H1 (cell line): ENCODE data around the gene CRHR2. TPM values are rescaled to one million over a fixed set of nuclear protein-coding genes. Genes with fewer than 3 reads are reported as not detected.

Experiments used
- CTCF ChIA-PET: fragments of 300-600 bp; sonication (Branson Sonifier 250); formaldehyde crosslinking; loops from one replicate; lab custom pipeline; 2021; ENCODE audit not compliant: partially characterized antibody; lab: Charles Lee
- POLR2A ChIA-PET: fragments of 300-600 bp; sonication (Branson Sonifier 250); formaldehyde crosslinking; loops from one replicate; lab custom pipeline; 2021; ENCODE audit warnings: inconsistent platforms; ENCODE audit not compliant: partially characterized antibody; lab: Charles Lee
- DNase-seq, 2 experiments: peaks; one replicate each; pipeline versions ENCODE4 v3.0.0 to v3.0.0-alpha.2; 2010 to 2022; ENCODE audit warnings: low spot score in 2 of 2, low read depth in 1 of 2, mixed read lengths in 1 of 2
- FAIRE-seq: peaks from 2 replicates; lab custom pipeline; 2011; peaks lifted over from hg19 to GRCh38; lab: Jason Lieb, UNC
- H2AFZ ChIP-seq: 2 replicates; pipeline ENCODE4 v1.8.1; 2012; ENCODE audit warnings: low read length, inconsistent platforms
- H2AK5ac ChIP-seq: 2 replicates; pipeline ENCODE4 v1.6.1; 2013; ENCODE audit warnings: low read depth, low read length
- H2BK120ac ChIP-seq: replicated peaks from 2 replicates; pipeline ENCODE3; 2013; ENCODE audit warnings: low read depth, low read length, inconsistent platforms
- H2BK12ac ChIP-seq: 2 replicates; pipeline ENCODE4 v1.6.1; 2013; ENCODE audit warnings: low read depth, low read length
- H2BK15ac ChIP-seq: 2 replicates; pipeline ENCODE4 v1.6.1; 2013; ENCODE audit warnings: low read length
- H2BK20ac ChIP-seq: 2 replicates; pipeline ENCODE4 v1.6.1; 2013; ENCODE audit warnings: low read length
- H2BK5ac ChIP-seq: 2 replicates; pipeline ENCODE4 v1.6.1; 2013; ENCODE audit warnings: low read depth, low read length
- H3K14ac ChIP-seq: 2 replicates; pipeline ENCODE4 v1.6.1; 2013; ENCODE audit warnings: inconsistent platforms; ENCODE audit not compliant: insufficient read length
- H3K18ac ChIP-seq: 2 replicates; pipeline ENCODE4 v1.6.1; 2013; ENCODE audit warnings: low read length; ENCODE audit errors: extremely low read depth
- H3K23ac ChIP-seq: 2 replicates; pipeline ENCODE4 v1.6.1; 2013; ENCODE audit warnings: inconsistent platforms; ENCODE audit not compliant: insufficient read length
- H3K23me2 ChIP-seq: 2 replicates; pipeline ENCODE4 v1.6.1; 2013; ENCODE audit warnings: low read depth, low read length
- H3K27ac ChIP-seq: 2 replicates; pipeline ENCODE4 v1.6.1; 2011; ENCODE audit warnings: low read depth, low read length, inconsistent platforms
- H3K27me3 ChIP-seq, 4 experiments: replicated peaks in 1 of 4; 1 replicate in 1 of 4; 2 replicates in 3 of 4; pipeline versions ENCODE4 v1.6.1 to v1.8.1; 2011 to 2013; ENCODE audit warnings: low read length in 3 of 4, mild to moderate bottlenecking in 3 of 4, inconsistent platforms in 2 of 4, mixed read lengths in 2 of 4, moderate library complexity in 1 of 4; ENCODE audit not compliant: control insufficient read depth in 3 of 4, insufficient read depth in 3 of 4; ENCODE audit errors: extremely low read depth in 1 of 4
- H3K36me3 ChIP-seq, 4 experiments: 2 replicates each; pipeline versions ENCODE4 v1.6.1 to v1.8.1; 2011 to 2013; ENCODE audit warnings: mild to moderate bottlenecking in 4 of 4, low read length in 3 of 4, moderate library complexity in 2 of 4, control low read depth in 1 of 4, inconsistent platforms in 1 of 4; ENCODE audit not compliant: insufficient read depth in 4 of 4, control insufficient read depth in 2 of 4
- H3K4ac ChIP-seq: replicated peaks from 2 replicates; pipeline ENCODE3; 2013; ENCODE audit warnings: low read length, low read depth, mixed read lengths, inconsistent platforms; ENCODE audit not compliant: insufficient read length
- H3K4me1 ChIP-seq, 4 experiments: replicated peaks in 1 of 4; 1 replicate in 1 of 4; 2 replicates in 3 of 4; pipeline versions ENCODE4 v1.6.1 to v1.8.1; 2011 to 2013; ENCODE audit warnings: low read length in 3 of 4, inconsistent platforms in 2 of 4, mixed read lengths in 1 of 4; ENCODE audit not compliant: insufficient read depth in 4 of 4, control insufficient read depth in 3 of 4
- H3K4me2 ChIP-seq, 2 experiments: 2 replicates each; pipeline versions ENCODE4 v1.6.1 to v1.8.1; 2011 to 2013; ENCODE audit warnings: low read depth in 2 of 2, low read length in 2 of 2, control low read depth in 1 of 2, inconsistent platforms in 1 of 2, mild to moderate bottlenecking in 1 of 2; ENCODE audit not compliant: insufficient read depth in 1 of 2
- H3K4me3 ChIP-seq, 4 experiments: fragments of 200-600, 300-600 bp in 1 of 4; sonication (generic), shearing (Covaris generic), sonication (Bioruptor Twin) in 1 of 4; 2 replicates each; pipeline versions ENCODE4 v1.5.1 to v1.8.1; 2011 to 2016; ENCODE audit warnings: low read length in 4 of 4, low read depth in 3 of 4, control low read depth in 2 of 4, inconsistent platforms in 2 of 4, mild to moderate bottlenecking in 2 of 4, mixed read lengths in 1 of 4, moderate library complexity in 1 of 4; ENCODE audit not compliant: insufficient read depth in 2 of 4; ENCODE audit errors: extremely low read depth in 1 of 4
- H3K56ac ChIP-seq: replicated peaks from 2 replicates; pipeline ENCODE3; 2013; ENCODE audit warnings: low read depth, mild to moderate bottlenecking, mixed read lengths, low read length, inconsistent platforms; ENCODE audit not compliant: insufficient read length
- H3K79me1 ChIP-seq: 2 replicates; pipeline ENCODE4 v1.6.1; 2013; ENCODE audit warnings: low read depth, low read length, control low read depth
- H3K79me2 ChIP-seq, 2 experiments: 2 replicates each; pipeline versions ENCODE4 v1.6.1 to v1.8.1; 2012 to 2013; ENCODE audit warnings: low read length in 2 of 2, mild to moderate bottlenecking in 2 of 2, inconsistent platforms in 1 of 2; ENCODE audit not compliant: insufficient read depth in 2 of 2, control insufficient read depth in 1 of 2
- H3K9ac ChIP-seq, 4 experiments: replicated peaks in 1 of 4; 1 replicate in 1 of 4; 2 replicates in 3 of 4; pipeline versions ENCODE4 v1.6.1 to v1.8.1; 2011 to 2013; ENCODE audit warnings: low read depth in 3 of 4, low read length in 3 of 4, control low read depth in 2 of 4, mild to moderate bottlenecking in 2 of 4, moderate library complexity in 2 of 4, inconsistent platforms in 1 of 4; ENCODE audit errors: extremely low read depth in 1 of 4
- H3K9me3 ChIP-seq, 2 experiments: 2 replicates each; pipeline versions ENCODE4 v1.6.1 to v1.8.1; 2012 to 2013; ENCODE audit warnings: mild to moderate bottlenecking in 2 of 2, moderate library complexity in 2 of 2, control low read depth in 1 of 2, inconsistent platforms in 1 of 2, low read depth in 1 of 2, low read length in 1 of 2, mixed read lengths in 1 of 2; ENCODE audit not compliant: insufficient read depth in 2 of 2
- H4K20me1 ChIP-seq, 2 experiments: replicated peaks in 1 of 2; 2 replicates each; pipeline versions ENCODE3 to v1.8.1; 2011 to 2013; ENCODE audit warnings: inconsistent platforms in 2 of 2, low read length in 2 of 2, mild to moderate bottlenecking in 1 of 2; ENCODE audit not compliant: insufficient read depth in 2 of 2, control insufficient read depth in 1 of 2
- H4K5ac ChIP-seq: 2 replicates; pipeline ENCODE4 v1.6.1; 2013; ENCODE audit warnings: low read length, low read depth, mixed read lengths, inconsistent platforms; ENCODE audit not compliant: insufficient read length
- H4K8ac ChIP-seq: 2 replicates; pipeline ENCODE4 v1.8.0; 2013; ENCODE audit warnings: mild to moderate bottlenecking, moderate library complexity, low read length, inconsistent platforms; ENCODE audit not compliant: insufficient read depth; ENCODE audit errors: extremely low read depth
- H4K91ac ChIP-seq: replicated peaks from 2 replicates; pipeline ENCODE3; 2013; ENCODE audit warnings: low read length, mixed read lengths, inconsistent platforms; ENCODE audit not compliant: insufficient read length
- EGR1 ChIP-seq: IDR thresholded peaks from 2 replicates; pipeline ENCODE4 v1.6.1; 2011; ENCODE audit warnings: low read depth, low read length, borderline replicate concordance
- KDM1A ChIP-seq: fragments of 200-600, 300-600 bp; sonication (generic); IDR thresholded peaks from 2 replicates; pipeline ENCODE4 v1.7.1; 2016; ENCODE audit warnings: mild to moderate bottlenecking, low read length, borderline replicate concordance
- KDM5A ChIP-seq: fragments of 200-600 bp; IDR thresholded peaks from 2 replicates; pipeline ENCODE4 v1.7.1; 2012; ENCODE audit warnings: mild to moderate bottlenecking, low read length, inconsistent platforms, mixed read lengths
- RXRA ChIP-seq: IDR thresholded peaks from 2 replicates; pipeline ENCODE4 v1.6.1; 2011; ENCODE audit warnings: low read depth, mild to moderate bottlenecking, low read length, moderate library complexity; ENCODE audit not compliant: insufficient read depth
- TAF1 ChIP-seq: IDR thresholded peaks from 2 replicates; pipeline ENCODE4 v1.6.1; 2011; ENCODE audit warnings: mild to moderate bottlenecking, low read depth, low read length
- WGBS, 2 experiments: shearing (Covaris generic) in 1 of 2; methylation state at CpG; one replicate each; pipeline versions ENCODE4 v1.1.6 to v1.1.7; 2013 to 2015; ENCODE audit warnings: low lambda C conversion rate in 2 of 2, mixed read lengths in 2 of 2, inconsistent platforms in 1 of 2, low coverage in 1 of 2, missing lambda C conversion rate in 1 of 2; ENCODE audit not compliant: insufficient replicate concordance in 2 of 2, insufficient coverage in 1 of 2, insufficient read length in 1 of 2; ENCODE audit errors: extremely low coverage in 1 of 2, missing lambda C conversion rate in 1 of 2; 5-methylcytosine and 5-hydroxymethylcytosine counted together
- polyA plus RNA-seq, 7 experiments: library from polyadenylated mRNA; depleted of rRNA in 3 of 7; stranded (reverse) in 5 of 7; unstranded in 2 of 7; fragments of >200 nt in 5 of 7; fragments of 200-250 nt in 2 of 7; gene quantifications; 1 replicate in 5 of 7; 2 replicates in 1 of 7; 4 replicates in 1 of 7; pipeline versions ENCODE4 v1.2.1 to v1.2.3, GENCODE V29; 2011 to 2013; ENCODE audit warnings: missing spikeins in 2 of 7, mixed read lengths in 2 of 7
- total RNA-seq: library from RNA; stranded (reverse); fragmentation: NEBNext Ultra II Directional; extraction: Animal tissue kit (Norgen Biotek cat#: 25700); gene quantifications from 2 replicates; pipeline ENCODE4 v1.2.1, GENCODE V29; 2021
- TF ChIP-seq, protein P1 (sequence below): IDR thresholded peaks from 2 replicates; pipeline ENCODE4 v1.6.1; 2012; ENCODE audit warnings: low read length, inconsistent platforms
- TF ChIP-seq, protein P2 (sequence below): IDR thresholded peaks from 2 replicates; pipeline ENCODE4 v1.6.1; 2012; ENCODE audit warnings: inconsistent platforms

Gene CRHR2
- total and polyA plus RNA-seq, 2 of the 8 experiments (the other 6 are each of a cell fraction or from before 2014, with no cell fraction given) = 0.37 to 1.3 TPM

- Histone ChIP-seq H2BK5ac (no peak overlapping the region), H3K4me3 (no peak overlapping the region), H3K27me3 (no peaks in the 10 kb centered on the region; a peak in 1 of 7 replicates), H3K23ac (no peak overlapping the region), H4K20me1 (peaks cover 0 to 9% of the 10 kb centered on the region in 2 experiments), H3K4me1 (peaks cover 0 to 7% (median 3%) of the 10 kb centered on the region in 4 experiments; a peak in 4 of 7 replicates), H3K56ac (no peak overlapping the region), H2BK20ac (no peak overlapping the region), H3K9me3 (no peaks in the 10 kb centered on the region), H2BK120ac (no peak overlapping the region), H2BK12ac (no peak overlapping the region), H4K91ac (no peak overlapping the region), H2BK15ac (no peak overlapping the region), H4K5ac (no peak overlapping the region), H3K14ac (no peak overlapping the region), H3K9ac (no peak overlapping the region), H4K8ac (no peak overlapping the region; the same call in 1 of the 2 replicates), H3K23me2 (peaks cover 5% of the 10 kb centered on the region; the same call in 1 of the 2 replicates), H3K4ac (no peak overlapping the region), H3K36me3 (no peaks in the 10 kb centered on the region; a peak in 1 of 8 replicates), H3K4me2 (no peak overlapping the region), H3K27ac (no peak overlapping the region), H3K18ac (no peak overlapping the region), H2AFZ (no peak overlapping the region), H2AK5ac (no peak overlapping the region), H3K79me1 (no peaks in the 10 kb centered on the region; the same call in 1 of the 2 replicates), H3K79me2 (no peaks in the 10 kb centered on the region)
- ChIA-PET CTCF (interaction anchor here (0.6 to 7.5 kb wide), 9 partner anchors 8 to 1305 kb away, joined by 3 to 68 read pairs (median 4); partner anchors contain the start of gene CRHR2), POLR2A (interaction anchor here (0.9 to 1.9 kb wide), 3 partner anchors 10 to 69 kb away, joined by 3 to 7 read pairs (median 5); no protein-coding TSS in a partner anchor)
- WGBS, 2 experiments = 96% methylated on average over 6 of the region's 6 CpGs; no CpG with 5 or more reads in 1 of the 2 experiments
- FAIRE-seq = no peak
- no peak for DNase-seq
- TF ChIP-seq KDM5A (no peak), RXRA (no peak), TAF1 (no peak), EGR1 (no peak), KDM1A (no peak)
- TF ChIP-seq, protein P1, sequence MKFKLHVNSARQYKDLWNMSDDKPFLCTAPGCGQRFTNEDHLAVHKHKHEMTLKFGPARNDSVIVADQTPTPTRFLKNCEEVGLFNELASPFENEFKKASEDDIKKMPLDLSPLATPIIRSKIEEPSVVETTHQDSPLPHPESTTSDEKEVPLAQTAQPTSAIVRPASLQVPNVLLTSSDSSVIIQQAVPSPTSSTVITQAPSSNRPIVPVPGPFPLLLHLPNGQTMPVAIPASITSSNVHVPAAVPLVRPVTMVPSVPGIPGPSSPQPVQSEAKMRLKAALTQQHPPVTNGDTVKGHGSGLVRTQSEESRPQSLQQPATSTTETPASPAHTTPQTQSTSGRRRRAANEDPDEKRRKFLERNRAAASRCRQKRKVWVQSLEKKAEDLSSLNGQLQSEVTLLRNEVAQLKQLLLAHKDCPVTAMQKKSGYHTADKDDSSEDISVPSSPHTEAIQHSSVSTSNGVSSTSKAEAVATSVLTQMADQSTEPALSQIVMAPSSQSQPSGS = no peak
- TF ChIP-seq, protein P2, sequence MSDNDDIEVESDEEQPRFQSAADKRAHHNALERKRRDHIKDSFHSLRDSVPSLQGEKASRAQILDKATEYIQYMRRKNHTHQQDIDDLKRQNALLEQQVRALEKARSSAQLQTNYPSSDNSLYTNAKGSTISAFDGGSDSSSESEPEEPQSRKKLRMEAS = no peak
Observed at GRCh38 chr7:30661926-30662325, 20.3 kb downstream of the CRHR2 start.
